GM18520 (cell line): ENCODE measurements around the gene ZNF296.

Experiments used
- ATAC-seq: cut with Tn5 transposase; IDR thresholded peaks from one replicate; pipeline ENCODE4 v1.9.1; 2021; ENCODE audit not compliant: unreplicated experiment

The ZNF296 gene

DNA sequence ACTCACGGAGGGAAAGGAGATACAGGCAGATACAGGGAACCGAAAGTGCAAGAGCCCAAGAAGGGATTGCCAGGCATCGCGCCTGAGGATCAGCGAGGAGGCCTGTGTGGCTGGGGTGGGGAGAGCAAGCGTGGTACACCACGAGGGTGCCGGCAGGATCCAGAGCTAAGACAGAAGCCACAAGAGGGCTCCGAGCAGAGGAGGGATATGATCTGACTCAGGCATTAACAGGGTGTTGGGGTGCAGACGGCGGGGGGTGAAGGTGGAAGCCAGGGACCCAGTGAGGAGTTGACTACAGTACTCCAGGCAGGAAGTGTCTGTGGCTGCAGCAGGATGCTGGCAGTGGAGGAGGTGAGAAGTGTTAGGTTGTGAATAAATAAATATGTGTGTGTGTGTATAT lies 11.3 kb upstream of the ZNF296 start:
- ATAC-seq: no peak

DNA sequence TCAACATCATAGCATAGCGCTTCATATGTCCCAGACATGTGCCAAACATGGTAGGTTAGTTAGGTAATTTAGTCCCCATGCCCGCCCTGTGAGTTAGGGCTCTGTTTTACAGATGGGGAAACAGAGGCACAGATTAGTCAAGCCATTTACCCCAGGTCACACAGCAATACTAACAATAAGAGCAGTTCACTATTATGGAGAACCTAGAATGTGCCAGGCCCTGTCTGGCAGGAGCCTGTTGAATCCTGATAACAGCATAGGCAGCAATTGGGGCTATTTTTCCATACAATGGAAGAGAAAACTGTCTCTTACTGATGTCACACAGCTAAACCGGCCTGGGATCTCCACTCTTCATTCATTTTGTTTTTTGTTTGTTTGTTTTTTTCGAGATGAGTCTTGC lies 10.2 kb upstream of the ZNF296 start:
- no peak for ATAC-seq

GRCh38 chr19:45082170-45082569 lies 5.9 kb upstream of the ZNF296 start:
- ATAC-seq: no peak

DNA sequence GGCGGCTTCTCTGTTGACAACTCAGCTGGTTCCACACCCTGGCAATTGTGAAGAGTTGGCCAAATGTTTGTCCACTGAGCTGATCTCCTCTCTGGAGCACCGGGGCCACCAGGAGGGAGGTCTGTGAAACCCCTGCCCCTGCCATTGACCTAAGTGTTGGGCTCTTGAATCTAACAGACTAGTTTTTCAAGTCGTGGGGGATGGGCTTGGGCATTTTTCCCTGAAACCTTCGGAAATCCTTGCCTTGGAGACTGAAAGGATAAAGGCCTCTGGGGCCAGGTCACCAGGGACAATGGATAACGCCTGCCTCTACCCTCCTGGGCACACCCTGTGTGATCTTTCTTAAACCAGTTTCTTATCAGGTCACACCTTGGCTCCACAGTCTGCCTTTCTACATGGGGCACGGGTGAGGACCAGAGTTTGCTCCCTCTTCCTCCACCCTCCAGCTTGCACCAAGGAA lies 3.7 kb upstream of the ZNF296 start:
- no peak for ATAC-seq

DNA sequence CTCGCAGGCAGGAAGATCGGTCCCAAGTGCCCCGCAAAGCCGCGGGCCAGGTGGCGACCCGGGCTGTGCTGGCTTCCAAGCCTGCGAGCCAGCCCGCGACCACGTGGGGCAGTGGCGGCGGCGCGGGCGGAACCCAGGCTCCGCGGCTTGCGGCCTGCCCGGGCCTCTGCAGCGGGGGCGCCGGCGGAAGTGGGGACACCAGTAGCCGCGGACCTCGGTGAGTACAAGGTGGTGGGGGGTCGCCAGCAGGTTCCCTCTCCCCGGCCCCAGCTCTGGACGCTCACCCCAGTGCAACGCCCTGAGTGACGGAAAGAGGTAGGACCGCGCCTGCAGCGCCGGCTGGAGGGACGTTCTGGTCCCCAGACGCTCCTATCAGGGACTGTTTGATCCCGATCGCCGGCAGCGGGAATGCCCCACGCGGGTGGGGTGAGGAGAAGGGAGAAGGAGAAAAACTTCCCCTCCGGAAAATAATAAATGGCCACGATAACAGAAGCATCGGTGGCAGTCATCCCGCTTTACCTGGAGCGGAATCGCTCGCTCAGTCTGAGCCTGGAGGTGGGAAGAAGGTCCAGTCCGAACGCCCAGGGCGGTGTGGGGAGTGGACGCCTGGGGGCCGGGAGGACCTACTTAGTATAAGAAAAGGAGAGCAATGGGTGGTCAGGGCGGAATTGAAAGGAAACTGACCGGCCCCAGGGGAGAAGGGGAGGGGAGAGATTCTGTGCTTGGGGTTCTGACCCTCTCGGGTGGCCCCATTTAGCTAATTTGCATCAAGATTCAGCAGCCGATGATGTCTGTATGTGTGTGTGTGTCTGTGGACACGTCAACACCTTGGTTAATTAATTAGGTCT lies 3.0 kb upstream of the ZNF296 start, which contains the start of gene GEMIN7:
TSS of gene GEMIN7 (plus strand) at position 198 of the 848 bp plus-strand sequence. CDS start 10,855 bp downstream, outside the sequence.
- peak; percentile 20 for ATAC-seq

DNA sequence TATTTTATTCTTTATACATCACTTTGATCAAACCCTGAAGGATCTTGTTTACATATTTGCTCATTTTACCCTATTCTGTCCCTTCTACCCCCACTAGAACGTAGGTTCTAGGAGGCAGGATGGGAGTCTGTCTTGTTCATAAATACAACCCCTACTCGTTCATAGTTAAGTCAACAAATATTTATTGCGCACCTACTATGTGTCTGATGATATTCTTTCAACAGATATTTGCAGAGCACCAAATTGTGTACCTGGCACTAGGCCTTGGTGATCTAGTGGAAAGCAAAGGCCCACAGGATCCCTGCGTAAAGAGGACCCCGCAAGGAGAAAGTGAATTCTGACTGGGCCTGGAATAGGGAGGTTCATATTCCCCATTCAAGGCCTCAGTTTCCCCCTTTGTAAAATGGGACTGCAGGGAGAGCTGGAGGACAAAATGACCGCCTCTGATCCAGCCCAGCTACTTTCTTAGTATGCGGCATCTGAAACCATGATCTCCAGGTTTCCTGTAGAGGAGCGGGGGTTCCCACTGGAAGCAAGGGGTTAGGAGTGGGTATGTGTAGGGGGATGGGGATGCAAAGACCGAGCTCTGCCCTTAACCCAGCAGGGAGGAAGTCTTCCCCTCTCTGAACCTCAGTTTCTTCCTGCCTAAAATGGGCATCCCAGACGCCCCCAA lies 2.2 kb upstream of the ZNF296 start:
- no peak for ATAC-seq

DNA sequence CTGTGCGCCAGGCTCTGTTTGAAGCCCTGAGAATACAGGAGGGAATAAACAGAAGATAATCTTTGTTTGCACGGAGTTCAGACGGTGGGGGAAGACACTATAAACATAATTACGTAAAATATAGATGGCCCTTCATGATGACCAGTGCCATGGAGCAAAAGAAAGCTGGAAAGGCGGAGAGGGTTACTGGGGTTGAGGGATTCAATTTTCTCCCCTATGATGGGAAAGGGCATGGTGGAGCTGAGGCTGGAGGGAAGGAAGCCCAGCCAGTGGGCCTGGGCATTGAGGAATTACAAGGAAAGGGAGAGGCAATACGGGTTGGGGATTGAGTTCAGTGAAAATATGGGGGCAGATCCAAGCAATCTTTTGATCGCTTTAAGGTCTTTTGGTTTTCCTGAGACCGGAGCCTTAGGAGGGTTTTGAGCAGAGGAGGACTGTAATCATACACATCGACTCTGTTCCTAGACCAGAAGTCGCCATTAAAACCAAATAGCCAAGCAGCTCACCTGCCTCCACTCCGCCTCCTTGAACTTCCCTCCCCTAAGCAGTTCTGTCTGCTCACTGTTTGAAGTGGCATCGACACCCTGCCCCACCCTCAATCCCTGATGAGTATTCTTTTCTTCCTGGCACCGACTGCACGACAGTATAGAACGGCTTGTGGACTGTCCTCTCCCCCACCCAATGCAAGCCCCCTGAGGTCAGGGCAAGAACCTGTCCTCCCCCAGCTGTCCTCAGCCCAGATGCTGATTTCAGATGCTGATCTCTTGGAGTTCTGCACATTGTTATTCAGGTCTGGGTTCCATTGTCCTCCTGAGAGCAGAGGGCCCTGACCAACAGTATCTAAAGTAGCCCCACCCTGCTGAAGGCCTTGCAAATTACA lies 813 bp upstream of the ZNF296 start:
- no peak for ATAC-seq

DNA sequence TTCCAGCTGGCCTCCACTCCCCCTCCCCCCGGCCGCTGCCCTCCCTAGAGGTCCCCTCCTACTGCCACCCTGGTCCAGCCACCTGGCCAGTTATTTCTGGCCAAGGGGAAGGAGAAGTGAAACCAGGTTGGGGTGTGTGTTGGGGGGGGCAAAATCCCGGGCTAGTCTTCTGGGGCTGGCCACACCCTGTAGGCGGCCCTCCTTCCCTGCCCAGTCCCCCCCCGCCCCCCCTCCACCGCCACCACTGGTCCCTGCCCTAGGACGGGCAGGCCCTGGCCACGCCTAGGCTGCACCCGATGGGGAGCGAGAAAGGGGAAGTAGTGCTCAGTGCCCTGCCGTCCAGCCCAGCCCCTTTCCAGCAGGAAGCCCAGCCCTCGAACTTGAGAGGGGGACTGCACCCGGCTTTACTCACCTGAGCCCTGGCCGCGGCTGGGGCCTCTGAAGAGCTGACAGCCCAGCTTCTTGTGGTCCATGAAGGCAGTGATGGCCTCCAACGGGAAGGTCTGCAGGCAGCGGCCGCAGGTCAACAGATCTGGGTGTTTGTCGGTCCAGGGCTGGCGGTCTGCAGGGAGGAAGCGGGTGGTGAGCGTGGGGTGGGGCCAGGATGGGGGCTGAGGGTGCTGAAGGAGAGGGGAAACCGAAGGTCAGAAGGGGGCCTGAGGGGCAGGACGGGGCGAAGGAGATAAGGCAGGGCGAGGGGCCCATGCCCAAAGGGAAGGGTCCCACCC lies 813 bp downstream of the ZNF296 start:
- ATAC-seq: peak; percentile 53

- ATAC-seq: no peak
These were observed 1.5 kb downstream of the ZNF296 start for GRCh38 chr19:45074744-45075300.

DNA sequence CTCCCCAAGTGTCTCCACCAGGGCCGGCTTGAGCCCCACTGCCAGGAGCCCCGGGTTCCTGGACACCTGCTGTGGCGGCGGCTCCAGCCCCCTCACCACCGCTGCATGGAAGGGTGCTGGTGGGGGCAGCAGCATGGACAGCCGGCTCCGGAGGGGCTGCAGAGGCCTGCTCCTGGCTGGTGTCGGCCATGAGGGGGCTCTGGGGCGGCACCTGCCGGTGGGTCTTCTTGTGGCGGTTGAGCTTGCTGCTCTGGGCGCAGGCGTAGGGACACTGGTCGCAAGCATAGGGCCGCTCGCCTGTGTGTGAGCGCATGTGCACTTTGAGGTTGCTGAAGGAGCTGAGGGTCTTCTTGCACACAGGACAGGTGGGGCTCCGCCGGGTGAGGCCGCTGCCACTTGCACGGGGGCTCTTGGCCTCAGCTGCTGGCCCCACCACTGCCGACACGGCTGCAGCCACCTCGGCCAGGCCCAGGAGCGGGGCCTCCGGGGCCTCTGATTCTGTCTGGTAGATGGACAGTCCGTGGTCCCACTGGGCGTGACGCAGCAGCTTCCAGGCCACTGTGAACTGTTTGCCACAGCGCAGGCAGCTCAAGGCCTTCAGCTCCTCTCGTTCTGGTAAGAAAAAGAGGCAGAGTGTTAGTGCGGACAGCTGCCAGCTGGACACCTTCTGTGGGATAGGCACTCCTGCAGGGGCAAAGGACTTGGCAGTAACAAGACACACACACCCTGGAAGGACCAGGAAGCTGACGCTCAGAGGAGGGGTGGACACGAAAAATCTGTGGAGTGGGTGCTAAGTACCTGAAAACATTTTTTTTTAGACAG lies 4.1 kb downstream of the ZNF296 start:
- ATAC-seq: no peak

DNA sequence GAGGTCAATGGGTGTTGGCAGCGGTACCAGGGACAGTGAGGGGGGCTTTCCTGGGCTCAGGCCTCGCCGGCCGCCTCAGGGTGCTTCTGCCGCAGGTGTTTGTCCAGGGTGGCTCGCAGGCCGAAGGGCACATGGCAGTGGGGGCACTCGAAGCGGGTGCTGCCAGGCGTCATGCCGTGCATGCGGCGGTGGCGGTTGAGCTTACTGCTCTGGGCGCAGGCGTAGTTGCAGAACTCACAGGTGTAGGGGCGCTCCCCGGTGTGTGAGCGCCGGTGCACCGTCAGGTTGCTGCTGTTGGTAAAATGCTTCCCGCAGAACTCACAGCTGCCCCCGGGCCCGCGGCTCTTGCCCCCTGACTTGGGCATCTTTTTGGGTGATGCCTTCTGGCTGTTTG lies 4.7 kb downstream of the ZNF296 start:
- ATAC-seq: no peak

- no peak for ATAC-seq
These were observed 5.3 kb downstream of the ZNF296 start for GRCh38 chr19:45070861-45071544.

GRCh38 chr19:45070214-45070613 lies 6.1 kb downstream of the ZNF296 start:
- ATAC-seq: no peak

GRCh38 chr19:45069056-45069455 lies 7.2 kb downstream of the ZNF296 start:
- ATAC-seq: no peak

DNA sequence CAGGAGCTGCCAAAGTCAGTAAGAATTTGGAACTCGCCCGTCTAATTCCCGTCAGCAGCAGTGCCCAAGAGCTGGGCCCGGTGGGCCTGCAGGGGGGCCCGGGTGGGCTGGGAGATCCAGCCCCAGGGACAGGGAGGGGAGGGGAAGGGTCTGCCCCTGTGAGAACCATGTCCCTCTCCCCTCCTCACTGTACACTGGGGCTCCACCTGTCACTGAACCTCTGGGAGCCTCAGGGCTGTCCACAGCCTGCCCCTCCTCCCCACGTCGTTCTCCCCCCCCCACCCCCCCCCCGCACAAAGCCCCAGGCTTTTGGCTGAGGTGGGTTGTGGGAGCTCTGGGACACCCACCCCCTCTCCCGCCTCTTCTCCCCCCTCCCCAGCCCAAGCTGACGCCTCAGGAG lies 8.2 kb downstream of the ZNF296 start:
- no peak for ATAC-seq

DNA sequence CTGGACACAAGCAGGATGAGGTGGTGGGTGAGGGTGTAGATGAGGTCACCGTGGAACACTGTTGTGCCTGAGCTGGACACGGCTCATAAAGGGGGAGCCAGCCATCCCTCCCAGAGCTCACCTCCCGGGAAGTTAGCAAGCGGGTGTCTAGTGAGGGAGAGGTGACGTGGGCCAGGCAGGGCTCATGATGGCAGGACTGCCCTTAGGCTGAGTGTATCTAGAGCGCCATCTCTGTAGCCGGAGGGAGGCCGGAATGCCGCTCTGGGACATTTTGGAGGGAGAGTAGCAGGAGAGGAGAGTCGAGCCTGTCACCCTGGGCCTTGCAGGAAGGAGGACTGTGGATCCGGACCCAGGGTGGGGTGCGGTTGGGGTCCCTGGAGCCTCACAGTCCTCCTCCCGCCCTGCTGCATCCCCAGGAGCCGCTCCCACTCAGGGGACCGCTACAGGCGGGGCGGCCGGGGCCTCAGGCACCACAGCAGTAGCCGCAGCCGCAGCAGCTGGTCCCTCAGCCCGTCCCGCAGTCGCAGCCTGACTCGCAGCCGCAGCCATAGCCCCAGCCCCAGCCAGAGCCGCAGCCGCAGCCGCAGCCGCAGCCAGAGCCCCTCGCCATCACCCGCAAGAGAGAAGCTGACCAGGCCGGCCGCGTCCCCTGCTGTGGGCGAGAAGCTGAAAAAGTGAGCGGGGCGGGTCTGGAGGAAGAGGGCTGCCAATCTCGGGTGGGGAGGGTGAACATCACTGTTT lies 9.2 kb downstream of the ZNF296 start:
- ATAC-seq: no peak

- ATAC-seq: no peak
These were observed 12.2 kb downstream of the ZNF296 start for GRCh38 chr19:45063851-45064801.
